SK-N-SH treated with all-trans-retinoic acid at 6 μM for 48 hours (cell line): ENCODE results near the gene FRMD1.

Experiments used
- ATAC-seq: fragments of 200-7000 bp; cut with Tn5 transposase; 3 replicates; pipeline ENCODE4 v1.9.1; 2020; ENCODE audit warnings: mild to moderate bottlenecking, moderate library complexity
- ARNTL ChIP-seq: fragments of 450-650 bp; formaldehyde crosslinking; IDR thresholded peaks from 2 replicates; pipeline ENCODE4 v1.5.0; 2020; ENCODE audit warnings: low read depth, mild to moderate bottlenecking, moderate library complexity, borderline replicate concordance
- CSDC2 ChIP-seq: fragments of 250-450 bp; sonication (Bioruptor Pico); IDR thresholded peaks from 2 replicates; pipeline ENCODE4 v1.5.0; 2020; ENCODE audit warnings: mild to moderate bottlenecking, moderate library complexity
- ESRRG ChIP-seq: fragments of 250-450 bp; sonication (Bioruptor Pico); IDR thresholded peaks from 2 replicates; pipeline ENCODE4 v1.6.1; 2021; ENCODE audit warnings: mild to moderate bottlenecking
- GLIS3 ChIP-seq: fragments of 250-450 bp; sonication (Bioruptor Pico); IDR thresholded peaks from 2 replicates; pipeline ENCODE4 v1.5.0; 2020; ENCODE audit warnings: mild to moderate bottlenecking, moderate library complexity
- ISL1 ChIP-seq: fragments of 250-450 bp; sonication (Bioruptor Pico); IDR thresholded peaks from 2 replicates; pipeline ENCODE4 v2.1.2; 2022; ENCODE audit warnings: mild to moderate bottlenecking, moderate library complexity
- OSR1 ChIP-seq: fragments of 250-450 bp; sonication (Bioruptor Pico); IDR thresholded peaks from 2 replicates; pipeline ENCODE4 v1.8.0; 2022; ENCODE audit warnings: moderate library complexity, mild to moderate bottlenecking, inconsistent platforms
- PPARA ChIP-seq: fragments of 250-450 bp; sonication (Bioruptor Pico); IDR thresholded peaks from 2 replicates; pipeline ENCODE4 v1.5.0; 2020; ENCODE audit warnings: mild to moderate bottlenecking, borderline replicate concordance
- RARB ChIP-seq: fragments of 250-450 bp; sonication (Bioruptor Pico); IDR thresholded peaks from 2 replicates; pipeline ENCODE4 v1.8.0; 2021; ENCODE audit warnings: mild to moderate bottlenecking, moderate library complexity
- SNAI2 ChIP-seq: fragments of 250-450 bp; sonication (Bioruptor Pico); IDR thresholded peaks from 2 replicates; pipeline ENCODE4 v1.5.0; 2020; ENCODE audit warnings: mild to moderate bottlenecking, moderate library complexity
- TCF4 ChIP-seq: fragments of 250-450 bp; sonication (Bioruptor Pico); IDR thresholded peaks from 2 replicates; pipeline ENCODE4 v1.8.0; 2021; ENCODE audit warnings: mild to moderate bottlenecking, moderate library complexity, borderline replicate concordance
- TOX ChIP-seq: fragments of 250-450 bp; sonication (Bioruptor Pico); IDR thresholded peaks from 2 replicates; pipeline ENCODE4 v1.8.0; 2021; ENCODE audit warnings: mild to moderate bottlenecking, moderate library complexity, borderline replicate concordance
- ZC3H10 ChIP-seq: fragments of 250-450 bp; sonication (Bioruptor Pico); IDR thresholded peaks from 2 replicates; pipeline ENCODE4 v1.5.1; 2021; ENCODE audit warnings: mild to moderate bottlenecking, moderate library complexity
- ZFP3 ChIP-seq: fragments of 250-450 bp; sonication (Bioruptor Pico); IDR thresholded peaks from 2 replicates; pipeline ENCODE4 v1.5.0; 2020; ENCODE audit warnings: mild to moderate bottlenecking, moderate library complexity
- ZFP30 ChIP-seq: fragments of 450-650 bp; formaldehyde crosslinking; IDR thresholded peaks from 2 replicates; pipeline ENCODE4 v1.5.0; 2022; ENCODE audit warnings: mild to moderate bottlenecking, moderate library complexity
- ZNF565 ChIP-seq: fragments of 450-650 bp; formaldehyde crosslinking; conservative IDR thresholded peaks from 2 replicates; pipeline ENCODE4 v1.5.0; 2020; ENCODE audit warnings: low read depth, mild to moderate bottlenecking, moderate library complexity
- ZNF70 ChIP-seq: fragments of 450-650 bp; formaldehyde crosslinking; IDR thresholded peaks from 2 replicates; pipeline ENCODE4 v1.5.0; 2020; ENCODE audit warnings: mild to moderate bottlenecking, moderate library complexity
- ZNF8 ChIP-seq: fragments of 450-650 bp; formaldehyde crosslinking; IDR thresholded peaks from 2 replicates; pipeline ENCODE4 v1.5.0; 2020; ENCODE audit warnings: mild to moderate bottlenecking, moderate library complexity
- TF ChIP-seq, protein P1 (sequence below): fragments of 250-450 bp; sonication (Bioruptor Pico); IDR thresholded peaks from 2 replicates; pipeline ENCODE4 v1.8.0; 2021; ENCODE audit warnings: low read depth, mild to moderate bottlenecking, moderate library complexity, borderline replicate concordance
- TF ChIP-seq, protein P2 (sequence below): fragments of 250-450 bp; sonication (Bioruptor Pico); IDR thresholded peaks from 2 replicates; pipeline ENCODE4 v1.5.1; 2021; ENCODE audit warnings: mild to moderate bottlenecking, moderate library complexity
- TF ChIP-seq, protein P3 (sequence below): fragments of 250-450 bp; sonication (Bioruptor Pico); IDR thresholded peaks from 2 replicates; pipeline ENCODE4 v1.8.0; 2020; ENCODE audit warnings: mild to moderate bottlenecking, moderate library complexity, borderline replicate concordance
- TF ChIP-seq, protein P4 (sequence below): fragments of 250-450 bp; sonication (Bioruptor Pico); IDR thresholded peaks from 2 replicates; pipeline ENCODE4 v1.5.0; 2020; ENCODE audit warnings: mild to moderate bottlenecking, moderate library complexity

Gene FRMD1

DNA sequence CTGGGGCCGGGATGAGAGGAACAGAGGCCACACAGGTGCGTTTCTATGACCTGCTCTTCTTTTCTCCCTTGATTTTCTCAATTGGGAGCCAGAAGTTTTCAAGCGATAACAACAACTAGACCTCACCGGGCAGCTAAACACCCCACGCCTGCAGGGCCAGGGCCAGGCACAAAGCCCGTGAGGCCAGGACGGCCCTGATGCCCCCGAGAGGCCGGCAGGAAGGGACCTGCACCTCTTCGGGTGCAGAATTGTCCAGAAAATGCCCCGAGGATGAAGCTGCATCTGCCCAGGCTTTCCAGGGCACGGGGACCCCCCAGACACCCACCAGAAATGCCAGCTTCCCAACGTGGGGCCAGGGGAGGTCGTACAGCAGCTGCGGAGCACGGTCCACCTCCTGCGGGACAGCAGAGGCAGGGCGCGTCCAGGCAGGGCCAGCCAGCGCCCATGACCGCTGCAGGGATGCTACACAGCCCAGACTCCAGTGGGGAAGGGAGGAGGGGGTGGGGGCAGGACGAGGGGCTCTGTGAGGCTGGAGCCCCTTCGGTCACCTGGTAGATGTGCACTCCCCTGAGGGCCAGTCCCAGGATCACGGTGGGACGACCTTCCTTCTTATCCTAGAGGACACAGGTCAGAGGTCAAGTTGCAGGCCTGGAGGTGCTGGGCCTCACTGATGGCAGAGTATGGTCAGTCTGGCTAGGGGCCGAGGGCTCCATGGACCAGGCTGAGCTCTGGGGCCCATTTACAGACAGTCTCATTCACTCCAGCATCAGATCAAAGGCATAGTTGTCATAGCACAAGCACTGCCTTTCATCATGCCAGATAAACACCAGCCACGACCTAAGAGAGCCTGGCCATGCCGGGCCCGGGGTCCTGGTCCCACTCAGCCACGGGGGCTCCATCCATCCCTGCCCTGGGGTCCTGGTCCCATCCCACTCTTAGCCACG, 16.4 kb downstream of the FRMD1 start:
- TF ChIP-seq, protein P1, sequence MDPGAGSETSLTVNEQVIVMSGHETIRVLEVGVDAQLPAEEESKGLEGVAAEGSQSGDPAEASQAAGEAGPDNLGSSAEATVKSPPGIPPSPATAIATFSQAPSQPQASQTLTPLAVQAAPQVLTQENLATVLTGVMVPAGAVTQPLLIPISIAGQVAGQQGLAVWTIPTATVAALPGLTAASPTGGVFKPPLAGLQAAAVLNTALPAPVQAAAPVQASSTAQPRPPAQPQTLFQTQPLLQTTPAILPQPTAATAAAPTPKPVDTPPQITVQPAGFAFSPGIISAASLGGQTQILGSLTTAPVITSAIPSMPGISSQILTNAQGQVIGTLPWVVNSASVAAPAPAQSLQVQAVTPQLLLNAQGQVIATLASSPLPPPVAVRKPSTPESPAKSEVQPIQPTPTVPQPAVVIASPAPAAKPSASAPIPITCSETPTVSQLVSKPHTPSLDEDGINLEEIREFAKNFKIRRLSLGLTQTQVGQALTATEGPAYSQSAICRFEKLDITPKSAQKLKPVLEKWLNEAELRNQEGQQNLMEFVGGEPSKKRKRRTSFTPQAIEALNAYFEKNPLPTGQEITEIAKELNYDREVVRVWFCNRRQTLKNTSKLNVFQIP (CRISPR knock-in tag), result no peak
- TF ChIP-seq, protein P2, sequence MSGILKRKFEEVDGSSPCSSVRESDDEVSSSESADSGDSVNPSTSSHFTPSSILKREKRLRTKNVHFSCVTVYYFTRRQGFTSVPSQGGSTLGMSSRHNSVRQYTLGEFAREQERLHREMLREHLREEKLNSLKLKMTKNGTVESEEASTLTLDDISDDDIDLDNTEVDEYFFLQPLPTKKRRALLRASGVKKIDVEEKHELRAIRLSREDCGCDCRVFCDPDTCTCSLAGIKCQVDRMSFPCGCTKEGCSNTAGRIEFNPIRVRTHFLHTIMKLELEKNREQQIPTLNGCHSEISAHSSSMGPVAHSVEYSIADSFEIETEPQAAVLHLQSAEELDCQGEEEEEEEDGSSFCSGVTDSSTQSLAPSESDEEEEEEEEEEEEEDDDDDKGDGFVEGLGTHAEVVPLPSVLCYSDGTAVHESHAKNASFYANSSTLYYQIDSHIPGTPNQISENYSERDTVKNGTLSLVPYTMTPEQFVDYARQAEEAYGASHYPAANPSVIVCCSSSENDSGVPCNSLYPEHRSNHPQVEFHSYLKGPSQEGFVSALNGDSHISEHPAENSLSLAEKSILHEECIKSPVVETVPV (CRISPR knock-in tag), result no peak
- TF ChIP-seq RARB (CRISPR knock-in tag), result no peak
- TF ChIP-seq ZNF70 (CRISPR knock-in tag), result no peak
- TF ChIP-seq CSDC2 (CRISPR knock-in tag), result no peak
- TF ChIP-seq ESRRG (CRISPR knock-in tag), result no peak
- TF ChIP-seq, protein P3, sequence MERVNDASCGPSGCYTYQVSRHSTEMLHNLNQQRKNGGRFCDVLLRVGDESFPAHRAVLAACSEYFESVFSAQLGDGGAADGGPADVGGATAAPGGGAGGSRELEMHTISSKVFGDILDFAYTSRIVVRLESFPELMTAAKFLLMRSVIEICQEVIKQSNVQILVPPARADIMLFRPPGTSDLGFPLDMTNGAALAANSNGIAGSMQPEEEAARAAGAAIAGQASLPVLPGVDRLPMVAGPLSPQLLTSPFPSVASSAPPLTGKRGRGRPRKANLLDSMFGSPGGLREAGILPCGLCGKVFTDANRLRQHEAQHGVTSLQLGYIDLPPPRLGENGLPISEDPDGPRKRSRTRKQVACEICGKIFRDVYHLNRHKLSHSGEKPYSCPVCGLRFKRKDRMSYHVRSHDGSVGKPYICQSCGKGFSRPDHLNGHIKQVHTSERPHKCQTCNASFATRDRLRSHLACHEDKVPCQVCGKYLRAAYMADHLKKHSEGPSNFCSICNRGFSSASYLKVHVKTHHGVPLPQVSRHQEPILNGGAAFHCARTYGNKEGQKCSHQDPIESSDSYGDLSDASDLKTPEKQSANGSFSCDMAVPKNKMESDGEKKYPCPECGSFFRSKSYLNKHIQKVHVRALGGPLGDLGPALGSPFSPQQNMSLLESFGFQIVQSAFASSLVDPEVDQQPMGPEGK (CRISPR knock-in tag), result no peak
- no peak for TF ChIP-seq SNAI2 (CRISPR knock-in tag)
- TF ChIP-seq, protein P4, sequence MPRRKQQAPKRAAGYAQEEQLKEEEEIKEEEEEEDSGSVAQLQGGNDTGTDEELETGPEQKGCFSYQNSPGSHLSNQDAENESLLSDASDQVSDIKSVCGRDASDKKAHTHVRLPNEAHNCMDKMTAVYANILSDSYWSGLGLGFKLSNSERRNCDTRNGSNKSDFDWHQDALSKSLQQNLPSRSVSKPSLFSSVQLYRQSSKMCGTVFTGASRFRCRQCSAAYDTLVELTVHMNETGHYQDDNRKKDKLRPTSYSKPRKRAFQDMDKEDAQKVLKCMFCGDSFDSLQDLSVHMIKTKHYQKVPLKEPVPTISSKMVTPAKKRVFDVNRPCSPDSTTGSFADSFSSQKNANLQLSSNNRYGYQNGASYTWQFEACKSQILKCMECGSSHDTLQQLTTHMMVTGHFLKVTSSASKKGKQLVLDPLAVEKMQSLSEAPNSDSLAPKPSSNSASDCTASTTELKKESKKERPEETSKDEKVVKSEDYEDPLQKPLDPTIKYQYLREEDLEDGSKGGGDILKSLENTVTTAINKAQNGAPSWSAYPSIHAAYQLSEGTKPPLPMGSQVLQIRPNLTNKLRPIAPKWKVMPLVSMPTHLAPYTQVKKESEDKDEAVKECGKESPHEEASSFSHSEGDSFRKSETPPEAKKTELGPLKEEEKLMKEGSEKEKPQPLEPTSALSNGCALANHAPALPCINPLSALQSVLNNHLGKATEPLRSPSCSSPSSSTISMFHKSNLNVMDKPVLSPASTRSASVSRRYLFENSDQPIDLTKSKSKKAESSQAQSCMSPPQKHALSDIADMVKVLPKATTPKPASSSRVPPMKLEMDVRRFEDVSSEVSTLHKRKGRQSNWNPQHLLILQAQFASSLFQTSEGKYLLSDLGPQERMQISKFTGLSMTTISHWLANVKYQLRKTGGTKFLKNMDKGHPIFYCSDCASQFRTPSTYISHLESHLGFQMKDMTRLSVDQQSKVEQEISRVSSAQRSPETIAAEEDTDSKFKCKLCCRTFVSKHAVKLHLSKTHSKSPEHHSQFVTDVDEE (CRISPR knock-in tag), result no peak
- TF ChIP-seq ARNTL, result no peak
- no peak for TF ChIP-seq GLIS3 (CRISPR knock-in tag)
- TF ChIP-seq ISL1 (CRISPR knock-in tag), result no peak
- no peak for TF ChIP-seq ZFP30 (CRISPR knock-in tag)
- TF ChIP-seq TCF4, result no peak
- no peak for TF ChIP-seq ZNF565 (CRISPR knock-in tag)
- no peak for TF ChIP-seq OSR1 (CRISPR knock-in tag)
- TF ChIP-seq ZFP3 (CRISPR knock-in tag), result no peak
- no peak for ATAC-seq

DNA sequence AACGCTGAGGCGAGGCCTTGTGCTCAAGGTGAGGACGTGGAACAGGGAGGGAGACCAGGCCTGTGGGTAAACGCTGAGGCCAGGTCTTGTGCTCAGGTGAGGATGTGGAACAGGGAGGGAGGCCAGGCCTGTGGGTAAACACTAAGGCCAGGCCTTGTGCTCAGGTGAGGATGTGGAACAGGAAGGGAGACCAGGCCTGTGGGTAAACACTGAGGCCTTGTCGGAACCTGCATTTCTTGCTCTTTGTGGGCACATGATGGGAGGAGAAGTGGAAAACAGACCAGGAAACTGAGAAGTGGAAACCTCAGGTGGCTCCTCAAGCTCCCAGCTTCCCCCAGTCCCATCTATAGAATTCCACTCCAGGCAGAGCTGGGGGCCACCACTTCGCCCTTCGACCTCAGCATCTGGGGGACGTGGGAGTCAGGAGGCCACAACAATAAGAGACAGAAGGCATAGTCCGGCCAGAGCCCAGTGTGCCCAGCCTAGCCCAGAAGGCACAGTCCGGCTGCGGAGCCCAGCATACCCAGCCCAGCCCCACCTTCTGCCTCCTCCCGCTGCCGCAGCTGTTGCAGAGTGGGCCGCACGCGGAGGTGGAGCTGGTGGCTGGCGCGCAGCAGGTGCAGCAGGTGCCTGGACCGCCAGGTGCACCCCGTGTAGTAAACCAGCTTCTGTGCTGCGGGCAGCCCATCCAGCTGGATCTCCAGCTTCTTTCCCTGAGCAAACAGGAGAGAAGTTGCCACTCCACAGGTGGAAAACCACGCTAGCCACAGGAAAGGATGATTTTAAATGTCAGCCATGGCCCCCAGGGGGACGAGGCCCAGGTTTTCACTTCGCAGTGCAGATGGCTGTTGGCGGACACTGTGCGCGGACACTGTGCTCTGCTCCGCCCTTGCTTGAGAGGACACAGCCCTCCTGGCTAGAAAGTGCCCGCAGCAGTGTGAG, 17.5 kb downstream of the FRMD1 start:
- no peak for ATAC-seq
- no peak for TF ChIP-seq ZNF8
- no peak for TF ChIP-seq ZNF565 (CRISPR knock-in tag)
- TF ChIP-seq ZFP3 (CRISPR knock-in tag), result no peak
- no peak for TF ChIP-seq OSR1 (CRISPR knock-in tag)
- no peak for TF ChIP-seq TOX (CRISPR knock-in tag)
- TF ChIP-seq, protein P3 (CRISPR knock-in tag), result no peak
- TF ChIP-seq TCF4, result no peak
- TF ChIP-seq ISL1 (CRISPR knock-in tag), result no peak
- no peak for TF ChIP-seq RARB (CRISPR knock-in tag)
- TF ChIP-seq ZFP30 (CRISPR knock-in tag), result no peak
- no peak for TF ChIP-seq ESRRG (CRISPR knock-in tag)
- TF ChIP-seq, protein P4 (CRISPR knock-in tag), result no peak
- TF ChIP-seq PPARA (CRISPR knock-in tag), result no peak
- TF ChIP-seq ZC3H10 (CRISPR knock-in tag), result no peak
- TF ChIP-seq ARNTL, result no peak
- TF ChIP-seq, protein P2 (CRISPR knock-in tag), result no peak
- TF ChIP-seq GLIS3 (CRISPR knock-in tag), result no peak
